SK-N-SH treated with all-trans-retinoic acid at 6 μM for 48 hours (cell line): ENCODE results near the gene GRIK1.

Experiments
- ATAC-seq: fragments of 200-7000 bp; cut with Tn5 transposase; 3 replicates; pipeline ENCODE4 v1.9.1; 2020; ENCODE audit warnings: mild to moderate bottlenecking, moderate library complexity
- ARNTL ChIP-seq: fragments of 450-650 bp; formaldehyde crosslinking; IDR thresholded peaks from 2 replicates; pipeline ENCODE4 v1.5.0; 2020; ENCODE audit warnings: low read depth, mild to moderate bottlenecking, moderate library complexity, borderline replicate concordance
- BACH2 ChIP-seq: fragments of 250-450 bp; sonication (Bioruptor Pico); IDR thresholded peaks from 2 replicates; pipeline ENCODE4 v1.9.0; 2021; ENCODE audit warnings: mild to moderate bottlenecking, borderline replicate concordance
- CREB5 ChIP-seq: fragments of 250-450 bp; sonication (Bioruptor Pico); IDR thresholded peaks from 2 replicates; pipeline ENCODE4 v1.5.1; 2020; ENCODE audit warnings: low read depth, mild to moderate bottlenecking, moderate library complexity
- CSDC2 ChIP-seq: fragments of 250-450 bp; sonication (Bioruptor Pico); IDR thresholded peaks from 2 replicates; pipeline ENCODE4 v1.5.0; 2020; ENCODE audit warnings: mild to moderate bottlenecking, moderate library complexity
- ESRRG ChIP-seq: fragments of 250-450 bp; sonication (Bioruptor Pico); IDR thresholded peaks from 2 replicates; pipeline ENCODE4 v1.6.1; 2021; ENCODE audit warnings: mild to moderate bottlenecking
- GLIS3 ChIP-seq: fragments of 250-450 bp; sonication (Bioruptor Pico); IDR thresholded peaks from 2 replicates; pipeline ENCODE4 v1.5.0; 2020; ENCODE audit warnings: mild to moderate bottlenecking, moderate library complexity
- ISL1 ChIP-seq: fragments of 250-450 bp; sonication (Bioruptor Pico); IDR thresholded peaks from 2 replicates; pipeline ENCODE4 v2.1.2; 2022; ENCODE audit warnings: mild to moderate bottlenecking, moderate library complexity
- OSR1 ChIP-seq: fragments of 250-450 bp; sonication (Bioruptor Pico); IDR thresholded peaks from 2 replicates; pipeline ENCODE4 v1.8.0; 2022; ENCODE audit warnings: moderate library complexity, mild to moderate bottlenecking, inconsistent platforms
- PATZ1 ChIP-seq: fragments of 250-450 bp; sonication (Bioruptor Pico); IDR thresholded peaks from 2 replicates; pipeline ENCODE4 v1.8.0; 2020; ENCODE audit warnings: mild to moderate bottlenecking, moderate library complexity, borderline replicate concordance
- POU6F1 ChIP-seq: fragments of 250-450 bp; sonication (Bioruptor Pico); IDR thresholded peaks from 2 replicates; pipeline ENCODE4 v1.8.0; 2021; ENCODE audit warnings: low read depth, mild to moderate bottlenecking, moderate library complexity, borderline replicate concordance
- PPARA ChIP-seq: fragments of 250-450 bp; sonication (Bioruptor Pico); IDR thresholded peaks from 2 replicates; pipeline ENCODE4 v1.5.0; 2020; ENCODE audit warnings: mild to moderate bottlenecking, borderline replicate concordance
- RARB ChIP-seq: fragments of 250-450 bp; sonication (Bioruptor Pico); IDR thresholded peaks from 2 replicates; pipeline ENCODE4 v1.8.0; 2021; ENCODE audit warnings: mild to moderate bottlenecking, moderate library complexity
- SNAI2 ChIP-seq: fragments of 250-450 bp; sonication (Bioruptor Pico); IDR thresholded peaks from 2 replicates; pipeline ENCODE4 v1.5.0; 2020; ENCODE audit warnings: mild to moderate bottlenecking, moderate library complexity
- TCF4 ChIP-seq: fragments of 250-450 bp; sonication (Bioruptor Pico); IDR thresholded peaks from 2 replicates; pipeline ENCODE4 v1.8.0; 2021; ENCODE audit warnings: mild to moderate bottlenecking, moderate library complexity, borderline replicate concordance
- TOX ChIP-seq: fragments of 250-450 bp; sonication (Bioruptor Pico); IDR thresholded peaks from 2 replicates; pipeline ENCODE4 v1.8.0; 2021; ENCODE audit warnings: mild to moderate bottlenecking, moderate library complexity, borderline replicate concordance
- TSHZ2 ChIP-seq: fragments of 250-450 bp; sonication (Bioruptor Pico); IDR thresholded peaks from 2 replicates; pipeline ENCODE4 v1.5.0; 2020; ENCODE audit warnings: mild to moderate bottlenecking, moderate library complexity
- ZC3H10 ChIP-seq: fragments of 250-450 bp; sonication (Bioruptor Pico); IDR thresholded peaks from 2 replicates; pipeline ENCODE4 v1.5.1; 2021; ENCODE audit warnings: mild to moderate bottlenecking, moderate library complexity
- ZFP3 ChIP-seq: fragments of 250-450 bp; sonication (Bioruptor Pico); IDR thresholded peaks from 2 replicates; pipeline ENCODE4 v1.5.0; 2020; ENCODE audit warnings: mild to moderate bottlenecking, moderate library complexity
- ZFP30 ChIP-seq: fragments of 450-650 bp; formaldehyde crosslinking; IDR thresholded peaks from 2 replicates; pipeline ENCODE4 v1.5.0; 2022; ENCODE audit warnings: mild to moderate bottlenecking, moderate library complexity
- ZNF565 ChIP-seq: fragments of 450-650 bp; formaldehyde crosslinking; conservative IDR thresholded peaks from 2 replicates; pipeline ENCODE4 v1.5.0; 2020; ENCODE audit warnings: low read depth, mild to moderate bottlenecking, moderate library complexity
- ZNF70 ChIP-seq: fragments of 450-650 bp; formaldehyde crosslinking; IDR thresholded peaks from 2 replicates; pipeline ENCODE4 v1.5.0; 2020; ENCODE audit warnings: mild to moderate bottlenecking, moderate library complexity
- ZNF8 ChIP-seq: fragments of 450-650 bp; formaldehyde crosslinking; IDR thresholded peaks from 2 replicates; pipeline ENCODE4 v1.5.0; 2020; ENCODE audit warnings: mild to moderate bottlenecking, moderate library complexity

The GRIK1 gene

GRCh38 chr21:29708401-29708800 lies 231.4 kb downstream of the GRIK1 start:
- TF ChIP-seq BACH2 (CRISPR knock-in tag) = no peak
- TF ChIP-seq CREB5 (CRISPR knock-in tag) = no peak
- TF ChIP-seq OSR1 (CRISPR knock-in tag) = no peak
- no peak for TF ChIP-seq ZNF565 (CRISPR knock-in tag)
- TF ChIP-seq ZNF70 (CRISPR knock-in tag) = no peak
- TF ChIP-seq ZFP30 = no peak
- no peak for TF ChIP-seq TSHZ2 (CRISPR knock-in tag)
- no peak for TF ChIP-seq ESRRG (CRISPR knock-in tag)
- TF ChIP-seq TOX (CRISPR knock-in tag) = no peak
- TF ChIP-seq GLIS3 (CRISPR knock-in tag) = no peak
- TF ChIP-seq TCF4 = no peak
- TF ChIP-seq POU6F1 = no peak
- TF ChIP-seq PATZ1 = no peak
- no peak for TF ChIP-seq SNAI2 (CRISPR knock-in tag)
- ATAC-seq = no peak

- peak; percentile 83 for ATAC-seq
- TF ChIP-seq POU6F1 = 0 out of 2 replicates have a peak, but pooled peaks have one; percentile 40
- no peak for TF ChIP-seq ARNTL (CRISPR knock-in tag)
- no peak for TF ChIP-seq PPARA (CRISPR knock-in tag)
- TF ChIP-seq ZC3H10 (CRISPR knock-in tag) = 0 out of 2 replicates have a peak, but pooled peaks have one; percentile 57
- no peak for TF ChIP-seq OSR1 (CRISPR knock-in tag)
- no peak for TF ChIP-seq ZNF8 (CRISPR knock-in tag)
- peak; percentile 77; the same call in 1 of the 2 replicates for TF ChIP-seq TOX (CRISPR knock-in tag)
- no peak for TF ChIP-seq ZFP30
- TF ChIP-seq ZNF565 (CRISPR knock-in tag) = no peak
- TF ChIP-seq RARB (CRISPR knock-in tag) = no peak
- TF ChIP-seq ISL1 (CRISPR knock-in tag) = peak; percentile 92
- TF ChIP-seq TCF4 = no peak
- TF ChIP-seq PATZ1 = peak; percentile 69; the same call in 1 of the 2 replicates
- no peak for TF ChIP-seq CSDC2 (CRISPR knock-in tag)
- peak; percentile 20; the same call in 1 of the 2 replicates for TF ChIP-seq ZFP3
These were observed 235.1 kb downstream of the GRIK1 start for GRCh38 chr21:29704719-29705118.
